Osteoblast (primary cell): Measurements from ENCODE around the gene PIGQ. TPM values are rescaled to one million over a fixed set of nuclear protein-coding genes. Genes with fewer than 3 reads are reported as not detected.

ENCODE experiments used
- DNase-seq: peaks from one replicate; pipeline ENCODE4 v3.0.0; 2011; ENCODE audit warnings: low spot score, mixed read lengths; ENCODE audit not compliant: insufficient read length; ENCODE audit errors: missing footprints
- H2AFZ ChIP-seq: 2 replicates; pipeline ENCODE4 v1.6.0; 2011; ENCODE audit warnings: mild to moderate bottlenecking, low read length
- H3K27ac ChIP-seq: 2 replicates; pipeline ENCODE4 v1.5.1; 2011; ENCODE audit warnings: mild to moderate bottlenecking, low read depth, low read length, moderate library complexity
- H3K27me3 ChIP-seq: 2 replicates; pipeline ENCODE4 v1.6.0; 2012; ENCODE audit warnings: mild to moderate bottlenecking, control low read depth, inconsistent platforms, low read length, moderate library complexity; ENCODE audit not compliant: insufficient read depth
- H3K36me3 ChIP-seq: 2 replicates; pipeline ENCODE4 v1.5.1; 2011; ENCODE audit warnings: mild to moderate bottlenecking, low read length, control low read depth, moderate library complexity; ENCODE audit not compliant: insufficient read depth
- H3K4me1 ChIP-seq: 2 replicates; pipeline ENCODE4 v1.5.1; 2011; ENCODE audit warnings: mild to moderate bottlenecking, low read length, control low read depth, moderate library complexity; ENCODE audit not compliant: insufficient read depth
- H3K4me2 ChIP-seq: 2 replicates; pipeline ENCODE4 v1.6.0; 2011; ENCODE audit warnings: mild to moderate bottlenecking, low read length; ENCODE audit not compliant: insufficient read depth
- H3K4me3 ChIP-seq: fragments of 200-600 bp; sonication (generic); 3 replicates; pipeline ENCODE4 v1.5.1; 2012; ENCODE audit warnings: mild to moderate bottlenecking, low read length, inconsistent platforms; ENCODE audit not compliant: insufficient read depth
- H3K79me2 ChIP-seq: 2 replicates; pipeline ENCODE4 v1.6.0; 2012; ENCODE audit warnings: mild to moderate bottlenecking, low read length, control low read depth, inconsistent platforms; ENCODE audit not compliant: insufficient read depth
- H3K9me3 ChIP-seq: 2 replicates; pipeline ENCODE4 v1.5.1; 2011; ENCODE audit warnings: low read depth, low read length, control low read depth
- H4K20me1 ChIP-seq: 2 replicates; pipeline ENCODE4 v1.6.0; 2012; ENCODE audit warnings: mild to moderate bottlenecking, low read length, control low read depth; ENCODE audit not compliant: insufficient read depth
- total RNA-seq: library from RNA; depleted of rRNA; stranded (reverse); fragments of >200 nt; gene quantifications from 2 replicates; pipeline ENCODE4 v1.2.3, GENCODE V29; 2012
- TF ChIP-seq, protein P1 (sequence below): IDR thresholded peaks from 2 replicates; pipeline ENCODE4 v1.5.1; 2011; ENCODE audit warnings: mild to moderate bottlenecking, low read depth, low read length, moderate library complexity; ENCODE audit errors: extremely low read depth

PIGQ gene
- total RNA-seq, 1 donor = 29.0 TPM

DNA sequence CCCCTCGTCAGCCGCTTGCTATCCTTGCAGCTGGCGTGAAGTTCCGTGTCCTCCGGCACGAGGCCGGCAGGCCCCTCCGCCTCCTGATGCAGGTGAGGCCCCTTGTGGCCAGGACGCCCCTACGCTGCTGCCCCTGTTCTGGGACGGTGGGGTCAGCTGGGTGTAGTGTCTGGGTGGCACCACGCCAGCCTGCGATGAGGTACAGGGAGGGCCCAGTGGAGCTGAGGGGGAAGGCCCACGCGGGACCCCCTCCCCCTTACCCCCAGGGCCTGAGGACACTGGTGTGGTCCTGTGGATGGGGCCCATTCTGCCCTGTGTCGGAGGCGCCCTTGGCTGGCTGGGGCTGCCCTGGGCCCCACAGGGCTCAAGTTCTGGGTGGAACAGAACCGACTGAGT, 12.4 kb downstream of the PIGQ start:
- peak; percentile 78 for DNase-seq
- H3K4me2 ChIP-seq = no peak overlapping the region

DNA sequence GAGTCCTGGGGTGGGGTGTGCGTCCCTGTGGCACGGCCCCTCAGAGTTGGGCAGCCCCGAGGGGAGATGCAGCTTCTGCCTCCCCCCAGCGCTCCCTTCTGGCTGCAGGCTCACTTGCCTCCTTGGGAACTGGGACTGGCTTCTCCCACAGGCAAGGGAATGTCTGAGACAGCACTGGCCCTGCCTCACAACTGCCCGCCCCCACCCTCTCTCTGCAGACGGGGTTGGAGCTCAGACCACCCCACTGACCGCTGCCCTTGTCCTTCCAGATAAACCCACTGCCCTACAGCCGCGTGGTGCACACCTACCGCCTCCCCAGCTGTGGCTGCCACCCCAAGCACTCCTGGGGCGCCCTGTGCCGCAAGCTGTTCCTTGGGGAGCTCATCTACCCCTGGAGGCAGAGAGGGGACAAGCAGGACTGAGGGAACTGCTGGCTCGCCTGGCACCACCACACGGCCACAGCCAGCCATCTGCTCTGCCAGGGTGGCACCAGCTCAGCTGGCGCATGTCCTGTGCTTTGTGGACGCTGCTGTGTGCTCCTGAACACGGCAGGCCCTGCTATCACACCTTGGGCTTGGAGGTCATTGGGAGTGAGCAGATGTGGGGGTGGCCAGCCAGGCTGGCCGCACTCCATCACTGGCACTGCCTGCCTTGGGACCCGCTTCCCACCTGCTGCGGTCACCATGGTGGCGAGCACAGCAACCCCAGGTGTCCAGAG, 13.0 kb downstream of the PIGQ start:
- TF ChIP-seq, protein P1, sequence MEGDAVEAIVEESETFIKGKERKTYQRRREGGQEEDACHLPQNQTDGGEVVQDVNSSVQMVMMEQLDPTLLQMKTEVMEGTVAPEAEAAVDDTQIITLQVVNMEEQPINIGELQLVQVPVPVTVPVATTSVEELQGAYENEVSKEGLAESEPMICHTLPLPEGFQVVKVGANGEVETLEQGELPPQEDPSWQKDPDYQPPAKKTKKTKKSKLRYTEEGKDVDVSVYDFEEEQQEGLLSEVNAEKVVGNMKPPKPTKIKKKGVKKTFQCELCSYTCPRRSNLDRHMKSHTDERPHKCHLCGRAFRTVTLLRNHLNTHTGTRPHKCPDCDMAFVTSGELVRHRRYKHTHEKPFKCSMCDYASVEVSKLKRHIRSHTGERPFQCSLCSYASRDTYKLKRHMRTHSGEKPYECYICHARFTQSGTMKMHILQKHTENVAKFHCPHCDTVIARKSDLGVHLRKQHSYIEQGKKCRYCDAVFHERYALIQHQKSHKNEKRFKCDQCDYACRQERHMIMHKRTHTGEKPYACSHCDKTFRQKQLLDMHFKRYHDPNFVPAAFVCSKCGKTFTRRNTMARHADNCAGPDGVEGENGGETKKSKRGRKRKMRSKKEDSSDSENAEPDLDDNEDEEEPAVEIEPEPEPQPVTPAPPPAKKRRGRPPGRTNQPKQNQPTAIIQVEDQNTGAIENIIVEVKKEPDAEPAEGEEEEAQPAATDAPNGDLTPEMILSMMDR = no peak
- Histone ChIP-seq H3K27ac (no peak overlapping the region), H4K20me1 (peaks cover 8% of the 10 kb centered on the region), H3K4me3 (no peak overlapping the region), H2AFZ (no peak overlapping the region), H3K79me2 (peaks cover 7% of the 10 kb centered on the region), H3K36me3 (no peaks in the 10 kb centered on the region), H3K27me3 (no peaks in the 10 kb centered on the region), H3K9me3 (no peaks in the 10 kb centered on the region), H3K4me2 (no peak overlapping the region), H3K4me1 (peaks cover 21% of the 10 kb centered on the region)
- DNase-seq = peak; percentile 86

More for the DNA sequence above, 12.4 kb downstream of the PIGQ start:
- peaks cover 6% of the 10 kb centered on the region for H4K20me1 ChIP-seq
- peaks cover 17% of the 10 kb centered on the region for H3K4me1 ChIP-seq
- no peaks in the 10 kb centered on the region for H3K9me3 ChIP-seq
- H3K36me3 ChIP-seq = no peaks in the 10 kb centered on the region
- H3K27me3 ChIP-seq = no peaks in the 10 kb centered on the region
- H2AFZ ChIP-seq = no peak overlapping the region
- TF ChIP-seq, protein P1 = no peak
- H3K4me3 ChIP-seq = no peak overlapping the region
- no peak overlapping the region for H3K27ac ChIP-seq
- H3K79me2 ChIP-seq = peaks cover 4% of the 10 kb centered on the region

DNA sequence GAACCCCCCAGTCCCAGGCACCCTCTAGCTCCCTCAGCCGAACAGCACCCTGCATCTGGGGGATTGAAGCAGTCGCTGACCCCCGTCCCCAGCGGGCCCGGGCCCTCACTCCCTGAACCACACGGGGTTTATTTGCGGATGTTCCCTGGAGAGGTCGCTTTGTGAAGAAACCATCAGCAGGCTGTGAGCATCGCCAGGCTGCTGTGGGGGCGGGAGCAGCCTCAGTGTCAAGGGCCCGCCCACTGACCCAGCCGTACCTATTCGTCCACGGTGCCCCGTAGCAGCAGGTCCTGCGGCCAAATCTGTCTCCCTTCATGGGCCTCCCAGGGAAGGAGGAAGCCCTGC, 13.7 kb downstream of the PIGQ start:
- peaks cover 28% of the 10 kb centered on the region for H3K4me1 ChIP-seq
- peak; percentile 85 for DNase-seq
- H2AFZ ChIP-seq = no peak overlapping the region

DNA sequence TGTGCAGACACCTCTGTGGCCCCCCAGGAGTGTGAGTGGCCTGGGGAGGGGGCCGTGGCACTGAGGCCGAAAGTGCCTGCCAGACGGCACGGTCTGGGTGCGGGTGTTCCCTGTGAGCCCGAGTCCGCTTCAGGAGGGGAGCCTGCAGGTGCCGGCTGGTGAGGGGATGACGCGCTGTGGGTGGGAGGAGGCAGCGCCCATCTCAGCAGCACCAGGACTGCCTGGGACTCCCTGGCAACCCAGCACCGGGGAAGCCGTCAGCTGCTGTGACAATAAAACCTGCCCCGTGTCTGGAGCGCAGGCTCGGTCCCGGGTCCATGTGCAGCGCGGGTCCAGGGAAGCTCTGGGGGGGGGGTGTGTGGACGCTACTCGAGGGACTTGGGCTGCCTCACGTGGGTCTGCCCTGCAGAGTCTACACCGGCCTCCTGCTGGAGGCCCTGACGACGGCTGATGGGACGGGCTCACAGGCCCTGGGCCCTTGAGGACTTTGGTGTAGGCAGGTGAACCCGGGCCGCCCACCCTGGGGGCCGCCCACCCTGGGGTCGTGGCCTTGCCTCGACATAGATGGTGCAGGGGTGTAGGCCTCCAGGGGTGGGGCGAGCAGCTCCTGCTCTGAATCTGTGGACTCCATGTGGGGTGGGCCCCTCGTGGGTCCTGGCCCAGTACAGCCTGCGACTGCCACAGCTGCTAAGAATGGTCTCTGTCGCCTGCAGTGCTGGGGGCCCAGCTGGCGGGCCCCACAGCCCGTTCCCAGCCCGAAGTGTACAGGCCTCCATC, 14.2 kb downstream of the PIGQ start:
- peaks cover 11% of the 10 kb centered on the region for H4K20me1 ChIP-seq
- H3K9me3 ChIP-seq = no peaks in the 10 kb centered on the region
- peak; percentile 91 for DNase-seq
- TF ChIP-seq, protein P1 = no peak
- H3K4me2 ChIP-seq = no peak overlapping the region
- H3K4me1 ChIP-seq = peaks cover 28% of the 10 kb centered on the region
- H3K27ac ChIP-seq = no peak overlapping the region
- H3K27me3 ChIP-seq = no peaks in the 10 kb centered on the region
- H3K36me3 ChIP-seq = no peaks in the 10 kb centered on the region
- no peak overlapping the region for H3K4me3 ChIP-seq
- H2AFZ ChIP-seq = no peak overlapping the region
- peaks cover 15% of the 10 kb centered on the region for H3K79me2 ChIP-seq

More for the DNA sequence above, 13.7 kb downstream of the PIGQ start:
- Histone ChIP-seq H3K36me3 (no peaks in the 10 kb centered on the region), H4K20me1 (peaks cover 10% of the 10 kb centered on the region), H3K79me2 (peaks cover 14% of the 10 kb centered on the region), H3K4me2 (no peak overlapping the region), H3K27ac (no peak overlapping the region), H3K27me3 (no peaks in the 10 kb centered on the region), H3K9me3 (no peaks in the 10 kb centered on the region), H3K4me3 (no peak overlapping the region)
- TF ChIP-seq, protein P1 = no peak
